NB4 (cell line): ENCODE results near the gene NDST4.

Experiments used
- DNase-seq: peaks from one replicate; pipeline ENCODE4 v3.0.0; 2010; ENCODE audit warnings: low read depth
- H3K4me3 ChIP-seq: one replicate; pipeline ENCODE4 v1.5.1; 2011; ENCODE audit warnings: mild to moderate bottlenecking, low read depth, low read length, moderate library complexity
- CTCF ChIP-seq: IDR thresholded peaks from one replicate; pipeline ENCODE4 v1.5.1; 2012; ENCODE audit warnings: low read depth, low read length
- MAX ChIP-seq: IDR thresholded peaks from 2 replicates; pipeline ENCODE4 v1.6.1; 2011; ENCODE audit warnings: low read depth, low read length
- MYC ChIP-seq: IDR thresholded peaks from 2 replicates; pipeline ENCODE4 v1.6.1; 2011; ENCODE audit warnings: low read depth, low read length
- POLR2A ChIP-seq: IDR thresholded peaks from 2 replicates; pipeline ENCODE4 v1.6.1; 2011; ENCODE audit warnings: mild to moderate bottlenecking; ENCODE audit not compliant: insufficient read length; ENCODE audit errors: extremely low read depth

Gene NDST4

DNA sequence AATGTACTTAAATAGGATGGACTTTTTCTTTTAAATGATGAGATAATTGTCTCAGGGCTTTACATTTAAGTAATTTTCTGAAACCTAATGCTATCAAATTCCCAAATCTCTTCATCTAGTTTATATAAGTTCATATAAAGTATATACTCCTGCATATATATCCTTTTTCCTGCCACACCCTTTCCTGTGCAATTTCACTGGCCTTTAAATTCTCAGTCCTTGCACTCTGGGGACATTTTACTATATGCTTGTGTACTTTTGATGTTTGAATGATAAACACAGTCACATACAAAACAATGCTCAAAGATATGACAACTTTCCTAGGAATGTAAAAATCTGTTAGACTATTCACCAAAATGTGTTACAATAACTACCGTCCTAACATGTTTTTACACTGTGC, 60.1 kb downstream of the NDST4 start:
- DNase-seq: no peak
- TF ChIP-seq MAX (no peak), CTCF (no peak), MYC (no peak), POLR2A (no peak)
- no peak overlapping the region for H3K4me3 ChIP-seq

DNA sequence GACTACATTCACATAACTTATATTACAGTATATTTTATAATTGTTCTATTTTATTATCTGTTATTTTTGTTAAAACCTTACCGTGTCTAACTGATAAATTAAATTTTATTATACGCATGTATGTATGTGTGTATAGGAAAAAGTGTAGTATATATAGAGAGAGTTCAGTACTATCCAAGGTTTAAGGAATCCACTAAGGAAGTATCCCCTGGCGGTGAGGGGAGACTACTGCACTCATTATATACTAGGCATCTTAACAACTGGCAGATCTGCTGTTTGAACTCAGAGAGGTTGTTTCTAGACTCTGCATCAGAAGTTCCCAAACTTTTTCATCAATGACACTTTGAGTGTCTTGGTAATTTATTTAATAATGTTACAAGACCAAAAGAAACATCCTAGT, 70.9 kb downstream of the NDST4 start:
- no peak for TF ChIP-seq MAX
- TF ChIP-seq MYC: no peak
- TF ChIP-seq POLR2A: no peak
- TF ChIP-seq CTCF: no peak
- H3K4me3 ChIP-seq: no peak overlapping the region
- DNase-seq: no peak

GRCh38 chr4:115030281-115030680, 83.1 kb downstream of the NDST4 start:
- H3K4me3 ChIP-seq: no peak overlapping the region
- no peak for DNase-seq
- TF ChIP-seq CTCF (no peak), POLR2A (no peak)

DNA sequence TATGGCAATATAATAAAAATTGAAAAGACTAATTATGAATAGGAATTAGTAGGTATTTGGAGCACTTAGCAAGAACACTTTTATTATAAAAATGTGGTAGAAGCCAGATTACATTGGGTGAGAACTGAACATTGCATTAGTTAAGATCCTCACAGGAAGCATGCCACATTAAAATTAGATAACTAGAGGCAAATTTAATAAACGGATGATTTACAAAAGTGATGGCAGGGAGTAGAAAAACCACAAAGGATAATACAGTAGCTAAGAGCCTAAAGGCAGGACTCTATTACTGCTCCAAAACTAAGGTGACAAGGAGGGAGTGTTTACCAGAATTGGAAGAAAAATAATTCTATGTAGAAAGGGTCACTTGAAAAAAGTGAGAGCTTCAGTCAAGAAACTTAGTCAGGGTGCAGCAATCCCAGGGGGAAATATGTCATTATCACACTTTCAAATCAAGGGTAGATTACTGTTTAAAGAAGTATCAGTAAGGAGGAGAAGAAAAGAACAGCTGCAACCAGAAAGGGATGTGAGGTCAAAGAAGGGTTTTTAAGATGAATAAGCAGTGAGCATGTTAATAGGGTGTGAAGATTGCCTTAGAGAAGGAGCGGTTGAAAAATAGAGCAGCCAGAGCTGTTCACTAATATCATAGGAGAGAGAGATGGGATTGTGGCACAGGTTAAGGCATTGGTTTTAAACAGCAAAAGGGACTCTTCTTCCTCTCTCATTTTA, 84.6 kb downstream of the NDST4 start:
- H3K4me3 ChIP-seq: no peak overlapping the region
- TF ChIP-seq MYC (no peak), POLR2A (no peak), CTCF (no peak), MAX (no peak)
- no peak for DNase-seq

DNA sequence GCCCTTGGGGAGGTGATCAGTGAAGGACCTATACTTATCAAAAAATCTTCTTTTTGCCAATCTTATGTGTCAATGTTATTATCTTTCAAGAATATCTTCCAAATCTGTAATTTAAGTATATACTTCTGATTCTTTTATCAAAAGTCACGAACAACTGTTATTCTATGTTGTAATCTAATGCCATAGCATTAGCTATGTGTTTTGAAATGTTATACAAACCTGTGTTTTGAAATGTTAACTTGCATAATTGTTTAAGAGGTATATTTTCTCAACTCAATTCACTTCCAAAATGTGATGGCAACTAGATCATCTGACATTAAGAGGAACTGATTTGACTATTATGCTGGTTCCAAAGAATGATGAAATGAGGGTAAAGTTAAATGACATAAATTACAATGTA, 113.5 kb downstream of the NDST4 start:
- H3K4me3 ChIP-seq: no peak overlapping the region
- no peak for TF ChIP-seq MYC
- TF ChIP-seq POLR2A: no peak
- TF ChIP-seq MAX: no peak
- no peak for TF ChIP-seq CTCF
- DNase-seq: no peak

DNA sequence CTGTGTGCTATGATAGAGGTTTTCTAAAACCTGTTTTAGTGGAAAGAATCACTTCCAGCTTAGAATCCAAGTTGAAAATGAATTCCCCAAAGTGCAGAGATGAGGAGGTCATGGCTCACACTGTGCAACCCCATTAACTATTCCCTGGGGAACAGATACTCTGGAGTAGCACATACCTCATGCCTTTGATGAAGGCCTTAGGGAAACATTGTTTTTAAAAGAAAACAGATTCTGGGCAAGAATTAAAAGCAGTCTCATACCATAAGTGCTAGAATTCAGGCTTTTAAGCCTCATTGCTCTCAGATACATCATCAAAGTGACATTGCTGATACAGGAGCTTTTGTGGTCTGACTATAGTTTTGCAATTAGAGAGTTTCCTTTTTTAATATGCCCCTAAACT, 115.1 kb downstream of the NDST4 start:
- DNase-seq: no peak
- no peak for TF ChIP-seq MYC
- no peak for TF ChIP-seq POLR2A
- TF ChIP-seq CTCF: no peak
- no peak for TF ChIP-seq MAX
- no peak overlapping the region for H3K4me3 ChIP-seq
